LNCaP clone FGC (cell line): ENCODE data around the gene SPECC1L.

Source experiments
- DNase-seq: peaks from one replicate; pipeline ENCODE4 v3.0.0-alpha.2; 2011; ENCODE audit warnings: low read depth
- H3K4me3 ChIP-seq: 2 replicates; pipeline ENCODE4 v1.5.1; 2011; ENCODE audit warnings: mild to moderate bottlenecking, low read depth, low read length, control low read depth
- TF ChIP-seq, protein P1 (sequence below): IDR thresholded peaks from 2 replicates; pipeline ENCODE4 v1.5.1; 2012; ENCODE audit warnings: mild to moderate bottlenecking; ENCODE audit not compliant: control insufficient read depth, insufficient read depth; ENCODE audit errors: extremely low read depth

SPECC1L gene

DNA sequence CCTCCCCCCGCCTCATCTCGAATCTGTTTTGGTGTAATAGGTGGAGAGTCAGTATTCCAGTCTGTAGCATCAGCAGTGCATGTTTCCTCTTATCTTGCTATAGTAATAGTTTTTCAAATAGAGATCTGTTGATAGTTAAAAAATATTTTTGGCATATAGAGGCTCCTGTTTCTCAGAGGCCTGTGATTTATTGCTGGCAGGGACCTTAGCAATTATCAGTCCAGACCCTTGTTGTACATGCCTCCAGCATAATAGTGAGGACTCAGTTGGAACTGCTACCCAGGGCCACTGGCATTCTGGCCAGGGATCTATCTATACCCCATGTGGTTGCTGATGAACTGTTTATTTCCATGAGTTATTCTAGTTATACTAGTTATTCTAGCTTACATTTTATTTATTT, 52.6 kb downstream of the SPECC1L start:
- DNase-seq = no peak
- TF ChIP-seq, protein P1, sequence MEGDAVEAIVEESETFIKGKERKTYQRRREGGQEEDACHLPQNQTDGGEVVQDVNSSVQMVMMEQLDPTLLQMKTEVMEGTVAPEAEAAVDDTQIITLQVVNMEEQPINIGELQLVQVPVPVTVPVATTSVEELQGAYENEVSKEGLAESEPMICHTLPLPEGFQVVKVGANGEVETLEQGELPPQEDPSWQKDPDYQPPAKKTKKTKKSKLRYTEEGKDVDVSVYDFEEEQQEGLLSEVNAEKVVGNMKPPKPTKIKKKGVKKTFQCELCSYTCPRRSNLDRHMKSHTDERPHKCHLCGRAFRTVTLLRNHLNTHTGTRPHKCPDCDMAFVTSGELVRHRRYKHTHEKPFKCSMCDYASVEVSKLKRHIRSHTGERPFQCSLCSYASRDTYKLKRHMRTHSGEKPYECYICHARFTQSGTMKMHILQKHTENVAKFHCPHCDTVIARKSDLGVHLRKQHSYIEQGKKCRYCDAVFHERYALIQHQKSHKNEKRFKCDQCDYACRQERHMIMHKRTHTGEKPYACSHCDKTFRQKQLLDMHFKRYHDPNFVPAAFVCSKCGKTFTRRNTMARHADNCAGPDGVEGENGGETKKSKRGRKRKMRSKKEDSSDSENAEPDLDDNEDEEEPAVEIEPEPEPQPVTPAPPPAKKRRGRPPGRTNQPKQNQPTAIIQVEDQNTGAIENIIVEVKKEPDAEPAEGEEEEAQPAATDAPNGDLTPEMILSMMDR = no peak
- peak overlapping the region; percentile 14; the same call in 1 of the 2 replicates for H3K4me3 ChIP-seq

DNA sequence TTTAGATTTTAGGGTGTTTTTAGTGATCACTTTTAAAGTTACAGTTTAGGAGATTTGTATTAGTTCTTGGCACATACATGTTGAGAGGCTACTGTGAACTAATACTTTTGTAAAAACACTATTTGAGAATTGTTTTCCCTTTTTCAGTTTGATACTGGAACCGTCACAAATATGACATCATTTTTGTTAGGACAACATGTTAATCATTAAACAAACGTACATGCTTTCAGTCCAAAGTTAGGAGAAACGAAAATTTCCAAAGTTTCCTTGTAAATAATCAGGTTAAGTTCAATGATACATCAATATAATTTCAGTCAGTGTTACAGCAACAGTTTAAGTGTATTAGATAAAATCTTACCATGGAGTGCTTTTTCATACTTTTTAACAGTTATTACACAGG, 53.1 kb downstream of the SPECC1L start:
- DNase-seq = no peak
- TF ChIP-seq, protein P1 = no peak
- no peak overlapping the region; the same call in 1 of the 2 replicates for H3K4me3 ChIP-seq

GRCh38 chr22:24324137-24324536, 53.5 kb downstream of the SPECC1L start:
- DNase-seq = no peak
- H3K4me3 ChIP-seq = no peak overlapping the region
- TF ChIP-seq, protein P1 = no peak

- DNase-seq = no peak
- TF ChIP-seq, protein P1 = peak; percentile 67
- H3K4me3 ChIP-seq = no peak overlapping the region
Observed at GRCh38 chr22:24325105-24325757, 54.6 kb downstream of the SPECC1L start.

DNA sequence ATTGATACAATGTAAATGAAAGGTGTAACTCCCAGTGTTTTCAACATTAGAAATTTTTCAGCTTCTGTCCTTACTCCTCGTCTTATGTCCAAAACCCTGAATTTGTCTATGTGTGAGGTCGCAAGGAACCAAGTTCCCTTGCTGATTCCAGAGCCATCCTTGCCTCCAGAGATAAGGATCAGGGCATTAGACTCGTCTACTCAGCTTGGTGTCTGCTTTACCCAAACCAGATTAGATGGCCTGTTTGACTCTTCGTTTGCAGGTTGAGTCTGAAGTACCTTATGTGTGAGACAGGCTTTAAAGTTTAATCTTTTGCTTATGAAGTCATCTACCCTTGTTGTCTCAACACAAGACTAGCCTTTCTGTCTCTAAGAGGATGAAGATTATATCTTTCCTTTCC, 55.6 kb downstream of the SPECC1L start:
- no peak overlapping the region for H3K4me3 ChIP-seq
- DNase-seq = no peak
- TF ChIP-seq, protein P1 = no peak

DNA sequence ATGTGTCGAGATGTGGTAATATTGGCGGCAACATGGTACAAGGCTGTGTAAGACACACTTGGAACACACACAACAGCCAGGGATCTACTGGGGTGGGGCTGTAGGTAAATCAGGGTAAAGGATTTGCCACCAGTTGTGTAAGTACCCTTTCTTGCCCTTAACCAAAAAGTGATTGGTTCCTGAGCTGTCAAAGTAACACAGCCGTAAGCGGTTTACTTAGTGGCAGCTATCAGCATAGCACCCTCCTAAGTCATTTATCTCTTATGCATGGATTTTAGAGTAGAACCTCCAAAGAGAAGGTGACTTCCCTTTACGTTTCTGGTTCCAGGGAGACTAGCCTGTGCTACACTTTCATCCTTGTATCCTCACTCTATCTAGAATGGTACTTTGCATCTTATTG, 57.2 kb downstream of the SPECC1L start:
- DNase-seq = no peak
- TF ChIP-seq, protein P1 = no peak
- H3K4me3 ChIP-seq = no peak overlapping the region

- no peak for DNase-seq
- H3K4me3 ChIP-seq = no peak overlapping the region
- TF ChIP-seq, protein P1 = no peak
Observed at GRCh38 chr22:24329453-24329852, 58.8 kb downstream of the SPECC1L start.
